Thyroid gland (tissue), 4 donors: ENCODE data around the gene CLEC4G. TPM values are rescaled to one million over a fixed set of nuclear protein-coding genes. Genes with fewer than 3 reads are reported as not detected.

ENCODE experiments used
- DNase-seq, 2 donors: peaks; one replicate each; pipeline ENCODE4 v3.0.0-alpha.2; 2019
- H3K27ac ChIP-seq, 3 donors: fragments of 200-600 bp; sonication (generic); 1 replicate in 2 of 3; 2 replicates in 1 of 3; pipeline ENCODE4 v1.5.1; 2016 to 2019; ENCODE audit warnings: mild to moderate bottlenecking in 1 of 3, moderate library complexity in 1 of 3
- H3K27me3 ChIP-seq: fragments of 200-600 bp; sonication (generic); one replicate; pipeline ENCODE4 v1.5.1; 2019
- H3K36me3 ChIP-seq, 2 donors: fragments of 200-600 bp; sonication (generic); one replicate each; pipeline ENCODE4 v1.5.1; 2016 to 2019
- H3K4me1 ChIP-seq, 2 donors: fragments of 200-600 bp; sonication (generic); one replicate each; pipeline ENCODE4 v1.5.1; 2017 to 2019
- H3K4me3 ChIP-seq, 3 donors: fragments of 200-600 bp; sonication (generic); replicated peaks in 1 of 3; 1 replicate in 2 of 3; 2 replicates in 1 of 3; pipeline ENCODE4 v1.5.1; 2016; ENCODE audit warnings: mild to moderate bottlenecking in 1 of 3
- H3K9me3 ChIP-seq: fragments of 200-600 bp; sonication (generic); one replicate; pipeline ENCODE4 v1.5.1; 2017
- POLR2A ChIP-seq, 2 donors: fragments of 450-650 bp; IDR thresholded peaks; one replicate each; pipeline ENCODE4 v1.6.1; 2017; ENCODE audit warnings: antibody characterized with exemption in 2 of 2, mild to moderate bottlenecking in 2 of 2, moderate library complexity in 1 of 2
- WGBS, 2 donors: methylation state at CpG; one replicate each; pipeline ENCODE4 v1.1.5; 2017; 5-methylcytosine and 5-hydroxymethylcytosine counted together
- intact Hi-C: fragments of 100-400 bp; cut with DNase I; formaldehyde crosslinking; loops from one replicate; pipeline ENCODE4 v1.15.1; 2023
- total RNA-seq, 4 donors: library from RNA; depleted of rRNA; stranded (reverse); fragments of >200 nt; gene quantifications; one replicate each; pipeline ENCODE4 v1.2.3, GENCODE V29; 2016
- TF ChIP-seq, protein P1 (sequence below), 6 experiments: fragments of 200-600 bp in 3 of 6; fragments of 450-650 bp in 3 of 6; sonication (generic) in 3 of 6; IDR thresholded peaks; one replicate each; pipeline ENCODE4 v1.5.1; 2016 to 2019; ENCODE audit warnings: antibody characterized with exemption in 6 of 6, mild to moderate bottlenecking in 2 of 6, inconsistent platforms in 1 of 6, moderate library complexity in 1 of 6

The CLEC4G gene
- total RNA-seq, 4 donors from 2014 or later, result 0.22 to 2.0 (median 0.81) TPM

DNA sequence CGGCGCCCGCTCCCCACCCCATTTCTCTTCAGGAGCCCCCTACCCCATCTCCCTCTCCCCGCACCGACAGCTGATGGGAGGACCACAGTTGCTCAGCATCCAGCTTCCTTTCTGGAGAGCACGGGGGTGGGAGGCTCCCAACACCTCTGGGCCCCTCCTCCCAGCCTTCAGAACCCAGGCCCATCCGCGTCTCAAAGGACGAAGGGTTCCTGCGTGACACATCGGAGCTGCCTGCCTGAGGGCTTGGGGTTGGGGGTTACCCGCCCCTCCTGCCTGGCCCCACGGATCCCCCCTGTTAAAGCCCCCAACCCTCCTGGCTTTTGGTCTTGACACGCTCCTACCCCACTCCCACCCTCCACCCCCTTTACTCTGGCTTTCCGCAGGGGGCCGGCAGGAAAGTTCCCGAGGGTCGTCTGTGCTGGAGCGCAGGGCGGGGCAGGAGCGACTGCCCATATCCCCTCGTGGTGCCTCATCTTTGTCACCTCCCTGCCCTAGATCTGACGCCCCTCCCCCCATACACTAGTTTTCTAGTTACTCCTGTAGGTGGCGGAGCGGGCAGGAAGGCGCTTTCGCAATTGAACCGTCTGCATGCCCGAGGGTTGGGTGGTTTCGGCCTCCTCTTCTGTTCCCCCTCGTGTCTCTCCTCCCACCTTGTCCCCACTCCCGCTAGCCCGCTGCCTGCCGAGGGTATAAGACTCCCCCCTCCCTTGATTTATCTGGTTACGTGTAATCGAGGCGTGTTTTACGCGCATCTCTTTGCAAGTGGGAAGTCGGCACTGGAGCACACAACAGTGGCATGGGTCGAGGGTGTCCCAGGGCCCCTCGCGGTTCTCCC lies 50.4 kb downstream of the CLEC4G start:
- intact Hi-C loops, result loop anchor here (2.0 to 10.0 kb wide), 3 partner anchors 44 to 113 kb away; partner anchors contain the start of gene STXBP2
- peak; percentile 81 to 82 for DNase-seq
- WGBS, 2 donors, result 5 to 7% methylated on average over 37 to 43 of the region's 43 CpGs
- Histone ChIP-seq H3K36me3 (peaks cover 0 to 10% of the 10 kb centered on the region in 2 donors), H3K27me3 (no peaks in the 10 kb centered on the region), H3K9me3 (no peaks in the 10 kb centered on the region), H3K4me1 (peaks cover 6 to 9% of the 10 kb centered on the region in 2 donors), H3K4me3 (peak overlapping the region; percentile 84 to 99 (median 96)), H3K27ac (peak overlapping the region in 2 of 3 donors; percentile 66 to 86)
- TF ChIP-seq, protein P1, sequence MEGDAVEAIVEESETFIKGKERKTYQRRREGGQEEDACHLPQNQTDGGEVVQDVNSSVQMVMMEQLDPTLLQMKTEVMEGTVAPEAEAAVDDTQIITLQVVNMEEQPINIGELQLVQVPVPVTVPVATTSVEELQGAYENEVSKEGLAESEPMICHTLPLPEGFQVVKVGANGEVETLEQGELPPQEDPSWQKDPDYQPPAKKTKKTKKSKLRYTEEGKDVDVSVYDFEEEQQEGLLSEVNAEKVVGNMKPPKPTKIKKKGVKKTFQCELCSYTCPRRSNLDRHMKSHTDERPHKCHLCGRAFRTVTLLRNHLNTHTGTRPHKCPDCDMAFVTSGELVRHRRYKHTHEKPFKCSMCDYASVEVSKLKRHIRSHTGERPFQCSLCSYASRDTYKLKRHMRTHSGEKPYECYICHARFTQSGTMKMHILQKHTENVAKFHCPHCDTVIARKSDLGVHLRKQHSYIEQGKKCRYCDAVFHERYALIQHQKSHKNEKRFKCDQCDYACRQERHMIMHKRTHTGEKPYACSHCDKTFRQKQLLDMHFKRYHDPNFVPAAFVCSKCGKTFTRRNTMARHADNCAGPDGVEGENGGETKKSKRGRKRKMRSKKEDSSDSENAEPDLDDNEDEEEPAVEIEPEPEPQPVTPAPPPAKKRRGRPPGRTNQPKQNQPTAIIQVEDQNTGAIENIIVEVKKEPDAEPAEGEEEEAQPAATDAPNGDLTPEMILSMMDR (IDR thresholded peaks at IDR 0.05), result peak in 4 of 6 experiments; percentile 41 to 60 (median 54)
- TF ChIP-seq POLR2A (IDR thresholded peaks at IDR 0.05), result no peak

DNA sequence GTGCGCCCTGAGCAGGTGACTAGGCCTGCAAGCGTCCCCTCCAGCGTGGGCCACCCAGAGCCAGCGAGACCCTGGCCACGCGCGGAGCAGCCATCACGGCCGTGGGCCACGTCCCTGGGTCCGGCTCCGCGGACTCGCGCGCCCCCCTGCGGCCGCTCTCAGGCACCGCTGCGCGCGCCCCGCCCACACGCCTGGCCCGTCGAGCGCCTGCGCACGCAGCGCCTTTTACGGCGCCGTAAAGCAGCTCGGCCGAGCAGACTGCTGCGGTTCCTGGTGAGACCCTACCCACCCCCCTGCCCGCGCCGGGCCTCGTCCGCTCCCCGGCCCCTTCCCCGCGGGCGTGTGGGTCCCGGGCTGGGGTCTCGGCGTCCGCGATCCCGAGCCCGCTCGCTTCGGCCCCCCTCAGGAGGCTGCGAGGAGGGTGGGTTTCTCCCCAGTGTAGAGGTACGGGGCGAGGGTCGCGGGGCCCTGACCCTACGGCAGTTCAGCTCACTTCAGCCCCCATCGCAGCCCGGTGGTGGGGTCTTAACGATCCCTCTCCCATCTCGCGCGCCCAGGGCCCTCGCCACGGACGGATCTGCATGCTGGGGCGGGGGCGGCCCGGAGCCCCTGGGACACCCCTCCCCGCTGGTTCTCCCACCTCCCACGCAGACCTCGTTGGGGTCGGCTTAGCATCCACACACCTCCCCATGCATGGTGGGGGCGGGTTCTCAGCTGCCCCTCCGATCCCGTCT lies 51.1 kb downstream of the CLEC4G start, which contains the start of gene TRAPPC5:
TRAPPC5 (plus strand) TSS at position 228 of the 734 bp plus-strand sequence. CDS start 1,421 bp downstream, outside the sequence.
- peaks cover 0 to 10% of the 10 kb centered on the region in 2 donors for H3K36me3 ChIP-seq
- H3K9me3 ChIP-seq, result no peaks in the 10 kb centered on the region
- peaks cover 6 to 9% of the 10 kb centered on the region in 2 donors for H3K4me1 ChIP-seq
- 1 to 3% methylated on average over 10 to 21 of the region's 79 CpGs for WGBS, 2 donors
- H3K27me3 ChIP-seq, result no peaks in the 10 kb centered on the region
- peak within 1 kb of the TSS; percentile 54 to 86 (median 66) for H3K27ac ChIP-seq
- peak in 1 of 2 donors; percentile 65 for TF ChIP-seq POLR2A (IDR thresholded peaks at IDR 0.05)
- TF ChIP-seq, protein P1 (IDR thresholded peaks at IDR 0.05), result peak; percentile 24 to 99 (median 98)
- intact Hi-C loops, result loop anchor here (2.0 to 10.0 kb wide), 3 partner anchors 43 to 114 kb away; partner anchors contain the start of gene STXBP2
- peak within 1 kb of the TSS; percentile 84 to 99 (median 96) for H3K4me3 ChIP-seq
- DNase-seq, result peak; percentile 81 to 82

DNA sequence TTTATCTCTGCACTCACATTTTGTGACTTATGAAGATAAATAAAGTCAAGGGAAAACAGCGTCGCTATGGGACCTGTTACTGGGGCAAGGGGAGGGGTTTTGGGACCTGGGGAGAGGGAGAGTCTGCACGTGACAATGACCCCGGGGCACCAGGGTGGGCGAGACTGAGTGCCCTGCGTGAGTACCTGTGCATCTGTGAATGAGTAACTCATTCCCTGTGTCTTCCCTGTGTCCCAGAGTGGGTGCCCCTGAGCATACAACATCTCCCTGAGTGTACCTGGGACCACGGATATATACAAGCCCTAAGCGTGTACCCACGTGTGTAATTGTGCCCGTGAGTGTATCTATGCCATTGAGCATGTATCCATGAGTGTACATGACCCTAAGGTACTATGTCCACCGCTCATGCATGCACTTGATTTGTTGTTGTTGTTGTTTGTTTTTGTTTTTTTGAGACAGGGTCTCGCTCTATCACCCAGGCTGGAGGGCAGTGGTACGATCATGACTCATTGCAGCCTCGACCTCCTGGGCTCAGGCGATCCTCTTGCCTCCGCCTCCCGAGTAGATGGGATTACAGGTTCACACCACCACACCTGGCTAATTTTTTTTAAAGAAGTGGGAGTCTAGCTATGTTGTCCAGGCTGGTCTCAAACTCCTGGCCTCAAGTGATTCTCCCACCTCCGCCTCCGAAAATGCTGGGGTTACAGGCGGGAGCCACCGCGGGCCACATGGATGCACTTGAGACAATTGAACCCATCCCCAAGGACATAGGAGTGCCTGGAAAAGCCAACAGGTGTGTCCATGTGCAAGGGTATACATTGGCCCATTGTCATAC lies 51.9 kb downstream of the CLEC4G start:
- intact Hi-C loops, result loop anchor here (2.0 to 10.0 kb wide), 3 partner anchors 43 to 115 kb away; partner anchors contain the start of gene STXBP2
- Histone ChIP-seq H3K27me3 (no peaks in the 10 kb centered on the region), H3K9me3 (no peaks in the 10 kb centered on the region), H3K27ac (no peak overlapping the region), H3K4me3 (peak overlapping the region in 1 of 3 donors; percentile 84), H3K36me3 (peaks cover 0 to 10% of the 10 kb centered on the region in 2 donors), H3K4me1 (peaks cover 6 to 9% of the 10 kb centered on the region in 2 donors)
- no peak for TF ChIP-seq POLR2A (IDR thresholded peaks at IDR 0.05)
- TF ChIP-seq, protein P1 (IDR thresholded peaks at IDR 0.05), result no peak
- WGBS, 2 donors, result 54 to 56% methylated on average over 22 of the region's 22 CpGs
- no peak for DNase-seq

DNA sequence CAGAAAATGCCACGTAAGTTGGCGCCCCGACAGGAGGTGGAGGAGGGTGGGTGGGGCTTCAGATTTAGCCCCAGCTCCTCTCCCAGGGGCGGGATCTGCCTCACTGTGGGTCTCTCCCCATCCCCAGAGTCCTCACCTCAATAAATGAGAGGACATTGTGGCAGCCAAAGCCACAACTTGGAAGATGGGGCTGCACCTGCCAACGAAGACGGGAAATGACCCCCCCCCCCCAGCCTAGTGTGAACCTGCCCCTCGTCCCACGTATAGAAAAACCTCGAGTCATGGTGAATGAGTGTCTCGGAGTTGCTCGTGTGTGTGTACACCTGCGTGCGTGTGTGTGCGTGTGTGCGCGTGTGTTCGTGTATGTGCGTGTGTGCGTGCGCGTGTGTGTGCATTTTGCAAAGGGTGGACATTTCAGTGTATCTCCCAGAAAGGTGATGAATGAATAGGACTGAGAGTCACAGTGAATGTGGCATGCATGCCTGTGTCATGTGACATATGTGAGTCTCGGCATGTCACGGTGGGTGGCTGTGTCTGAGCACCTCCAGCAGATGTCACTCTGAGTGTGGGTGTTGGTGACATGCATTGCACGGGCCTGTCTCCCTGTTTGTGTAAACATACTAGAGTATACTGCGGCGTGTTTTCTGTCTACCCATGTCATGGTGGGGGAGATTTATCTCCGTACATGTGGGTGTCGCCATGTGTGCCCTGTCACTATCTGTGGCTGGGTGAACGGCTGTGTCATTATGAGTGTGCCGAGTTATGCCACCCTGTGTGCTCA lies 52.7 kb downstream of the CLEC4G start:
- intact Hi-C loops, result no loop called here
- no peak overlapping the region for H3K4me3 ChIP-seq
- H3K27me3 ChIP-seq, result no peaks in the 10 kb centered on the region
- peaks cover 0 to 10% of the 10 kb centered on the region in 2 donors for H3K36me3 ChIP-seq
- 54 to 57% methylated on average over 27 to 30 of the region's 30 CpGs for WGBS, 2 donors
- no peak for DNase-seq
- TF ChIP-seq POLR2A (IDR thresholded peaks at IDR 0.05), result no peak
- TF ChIP-seq, protein P1 (IDR thresholded peaks at IDR 0.05), result no peak
- no peaks in the 10 kb centered on the region for H3K9me3 ChIP-seq
- H3K4me1 ChIP-seq, result peaks cover 6 to 9% of the 10 kb centered on the region in 2 donors
- H3K27ac ChIP-seq, result no peak overlapping the region
